Thymus (tissue), 11 donors: Measurements from ENCODE around the gene LSM3. TPM values are rescaled to one million over a fixed set of nuclear protein-coding genes. Genes with fewer than 3 reads are reported as not detected.
"Not testable (repeated sequence)": the region's sequence is repeated elsewhere in the genome, so short reads cannot be mapped to it uniquely, and the experiment has no call there.

Experiments
- DNase-seq, 9 donors: peaks; one replicate each; pipeline ENCODE4 v3.0.0-alpha.2; 2013; ENCODE audit warnings: low spot score in 9 of 9, low read depth in 6 of 9, missing footprints in 1 of 9
- H3K27ac ChIP-seq, 2 donors: one replicate each; pipeline ENCODE4 v1.5.1; 2013; ENCODE audit warnings: control low read depth in 1 of 2, low read depth in 1 of 2, low read length in 1 of 2, mild to moderate bottlenecking in 1 of 2, moderate library complexity in 1 of 2
- H3K27me3 ChIP-seq, 2 donors: one replicate each; pipeline ENCODE4 v1.5.1; 2013; ENCODE audit warnings: low read length in 1 of 2; ENCODE audit not compliant: control insufficient read depth in 2 of 2, insufficient read depth in 1 of 2
- H3K36me3 ChIP-seq, 2 donors: one replicate each; pipeline ENCODE4 v1.5.1; 2013; ENCODE audit warnings: low read length in 1 of 2, mild to moderate bottlenecking in 1 of 2, moderate library complexity in 1 of 2; ENCODE audit not compliant: control insufficient read depth in 2 of 2, insufficient read depth in 2 of 2
- H3K4me1 ChIP-seq, 2 donors: one replicate each; pipeline ENCODE4 v1.5.1; 2013; ENCODE audit warnings: low read length in 2 of 2; ENCODE audit not compliant: control insufficient read depth in 2 of 2, insufficient read depth in 2 of 2
- H3K4me3 ChIP-seq, 2 donors: one replicate each; pipeline ENCODE4 v1.5.1; 2013; ENCODE audit warnings: low read length in 2 of 2, control low read depth in 1 of 2, mild to moderate bottlenecking in 1 of 2
- H3K9me3 ChIP-seq, 2 donors: one replicate each; pipeline ENCODE4 v1.5.1; 2013; ENCODE audit warnings: low read length in 1 of 2, mild to moderate bottlenecking in 1 of 2; ENCODE audit not compliant: control insufficient read depth in 2 of 2, insufficient read depth in 1 of 2
- WGBS: extraction: QIAGEN DNeasy Blood & Tissue Kit; methylation state at CpG from one replicate; pipeline ENCODE4 v1.1.7; 2013; 5-methylcytosine and 5-hydroxymethylcytosine counted together
- polyA plus RNA-seq: library from polyadenylated mRNA; stranded (reverse); fragments of 200-250 nt; gene quantifications from one replicate; pipeline ENCODE4 v1.2.3, GENCODE V29; 2013
- total RNA-seq: library from RNA; stranded (reverse); fragments of 120-200 nt; gene quantifications from one replicate; pipeline ENCODE4 v1.2.4, GENCODE V29; 2013
- donor health status: healthy.

Gene LSM3
- total and polyA plus RNA-seq, 2 donors, result 18.3 to 20.9 TPM

- H3K27me3 ChIP-seq, H3K4me1 ChIP-seq, H3K36me3 ChIP-seq, H3K27ac ChIP-seq, DNase-seq, H3K9me3 ChIP-seq, H3K4me3 ChIP-seq: not testable (repeated sequence)
- WGBS, result 95% methylated on average over 3 of the region's 3 CpGs
Observed at GRCh38 chr3:14226351-14226750, 47.7 kb downstream of the LSM3 start.

- no peak overlapping the region for H3K4me3 ChIP-seq
- no peaks in the 10 kb centered on the region for H3K9me3 ChIP-seq
- H3K27me3 ChIP-seq, result no peaks in the 10 kb centered on the region
- H3K27ac ChIP-seq, result no peak overlapping the region
- no peaks in the 10 kb centered on the region for H3K36me3 ChIP-seq
- no peak for DNase-seq
- H3K4me1 ChIP-seq, result no peaks in the 10 kb centered on the region
- WGBS, result 41% methylated on average over 1 of the region's 1 CpG
Observed at GRCh38 chr3:14227856-14228255, 49.2 kb downstream of the LSM3 start.

GRCh38 chr3:14228681-14229470 lies 50.3 kb downstream of the LSM3 start:
- no peak overlapping the region for H3K4me3 ChIP-seq
- 97% methylated on average over 8 of the region's 8 CpGs for WGBS
- H3K4me1 ChIP-seq, result no peaks in the 10 kb centered on the region
- H3K27me3 ChIP-seq, result no peaks in the 10 kb centered on the region
- no peaks in the 10 kb centered on the region for H3K36me3 ChIP-seq
- peaks cover 0 to 3% of the 10 kb centered on the region in 2 donors for H3K9me3 ChIP-seq
- H3K27ac ChIP-seq, result no peak overlapping the region
- DNase-seq, result no peak

DNA sequence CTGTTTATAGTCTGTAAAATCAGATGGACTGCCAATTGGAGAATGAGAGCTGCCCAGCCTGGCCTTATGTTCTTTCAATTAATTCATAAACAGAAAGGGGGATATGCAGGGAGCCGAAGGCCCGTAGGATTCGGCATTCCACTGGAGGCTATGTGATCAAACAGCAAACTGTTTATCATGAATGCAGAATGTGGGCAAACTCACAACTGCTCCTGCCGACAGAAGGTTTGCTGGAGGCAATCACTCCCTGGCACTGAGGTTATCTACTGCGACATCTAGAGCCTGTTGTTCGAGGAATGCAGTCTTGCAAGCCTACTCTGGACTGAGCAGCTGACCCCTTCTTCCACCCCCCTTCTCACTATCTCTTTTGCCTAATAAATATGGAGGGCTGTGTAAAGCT lies 51.1 kb downstream of the LSM3 start:
- H3K27ac ChIP-seq, H3K4me3 ChIP-seq, H3K4me1 ChIP-seq, H3K27me3 ChIP-seq, DNase-seq, H3K36me3 ChIP-seq, H3K9me3 ChIP-seq: not testable (repeated sequence)
- 96% methylated on average over 6 of the region's 6 CpGs for WGBS

DNA sequence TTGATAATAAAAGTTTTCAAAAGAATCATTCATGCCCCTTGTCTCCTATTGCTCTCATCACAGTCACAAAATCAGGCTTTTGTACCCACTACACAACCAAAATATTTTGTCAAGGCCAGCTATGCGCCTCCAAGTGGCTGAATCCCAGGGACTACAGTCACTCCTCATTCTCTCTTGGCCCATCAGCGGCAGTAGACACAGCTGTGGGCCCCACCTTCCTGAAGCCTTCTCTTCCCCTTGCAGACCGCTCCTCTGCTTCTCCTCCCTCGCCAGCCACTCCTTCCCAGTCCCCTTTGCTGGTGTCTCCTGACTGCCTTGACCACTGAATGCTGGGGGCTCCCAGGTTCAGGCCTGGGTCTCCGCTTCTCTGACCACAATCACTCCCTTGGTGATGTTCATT lies 52.1 kb downstream of the LSM3 start:
- no peaks in the 10 kb centered on the region for H3K27me3 ChIP-seq
- H3K4me3 ChIP-seq, result no peak overlapping the region
- H3K4me1 ChIP-seq, result no peaks in the 10 kb centered on the region
- no peaks in the 10 kb centered on the region for H3K36me3 ChIP-seq
- 96% methylated on average over 5 of the region's 5 CpGs for WGBS
- H3K9me3 ChIP-seq, result peaks cover 0 to 3% of the 10 kb centered on the region in 2 donors
- no peak overlapping the region for H3K27ac ChIP-seq
- no peak for DNase-seq

- Histone ChIP-seq H3K36me3 (no peaks in the 10 kb centered on the region), H3K27ac (no peak overlapping the region), H3K27me3 (no peaks in the 10 kb centered on the region), H3K4me1 (no peaks in the 10 kb centered on the region), H3K9me3 (peaks cover 0 to 3% of the 10 kb centered on the region in 2 donors), H3K4me3 (no peak overlapping the region)
- WGBS, result 76% methylated on average over 9 of the region's 9 CpGs
- no peak for DNase-seq
Observed at GRCh38 chr3:14231145-14231990, 52.8 kb downstream of the LSM3 start.

- H3K9me3 ChIP-seq, result peaks cover 0 to 3% of the 10 kb centered on the region in 2 donors
- H3K36me3 ChIP-seq, result no peaks in the 10 kb centered on the region
- DNase-seq, result no peak
- H3K4me1 ChIP-seq, result no peaks in the 10 kb centered on the region
- no peak overlapping the region for H3K4me3 ChIP-seq
- 68% methylated on average over 4 of the region's 4 CpGs for WGBS
- H3K27me3 ChIP-seq, result no peaks in the 10 kb centered on the region
- H3K27ac ChIP-seq, result no peak overlapping the region
Observed at GRCh38 chr3:14231998-14232501, 53.4 kb downstream of the LSM3 start.

- peak overlapping the region in 1 of 2 donors; percentile 64 for H3K27ac ChIP-seq
- 94% methylated on average over 12 of the region's 12 CpGs for WGBS
- H3K27me3 ChIP-seq, result no peaks in the 10 kb centered on the region
- no peak for DNase-seq
- H3K9me3 ChIP-seq, result peaks cover 0 to 3% of the 10 kb centered on the region in 2 donors
- H3K4me3 ChIP-seq, result no peak overlapping the region
- H3K36me3 ChIP-seq, result no peaks in the 10 kb centered on the region
- H3K4me1 ChIP-seq, result no peaks in the 10 kb centered on the region
Observed at GRCh38 chr3:14234251-14235002, 55.8 kb downstream of the LSM3 start.
